ENCODE results near the gene ZNF768.
A peak's percentile ranks its signal among the peaks of the same experiment; 100 is the strongest.
"Not testable (repeated sequence)": the region's sequence is repeated elsewhere in the genome, so short reads cannot be mapped to it uniquely, and the experiment has no call there.

Gene ZNF768

DNA sequence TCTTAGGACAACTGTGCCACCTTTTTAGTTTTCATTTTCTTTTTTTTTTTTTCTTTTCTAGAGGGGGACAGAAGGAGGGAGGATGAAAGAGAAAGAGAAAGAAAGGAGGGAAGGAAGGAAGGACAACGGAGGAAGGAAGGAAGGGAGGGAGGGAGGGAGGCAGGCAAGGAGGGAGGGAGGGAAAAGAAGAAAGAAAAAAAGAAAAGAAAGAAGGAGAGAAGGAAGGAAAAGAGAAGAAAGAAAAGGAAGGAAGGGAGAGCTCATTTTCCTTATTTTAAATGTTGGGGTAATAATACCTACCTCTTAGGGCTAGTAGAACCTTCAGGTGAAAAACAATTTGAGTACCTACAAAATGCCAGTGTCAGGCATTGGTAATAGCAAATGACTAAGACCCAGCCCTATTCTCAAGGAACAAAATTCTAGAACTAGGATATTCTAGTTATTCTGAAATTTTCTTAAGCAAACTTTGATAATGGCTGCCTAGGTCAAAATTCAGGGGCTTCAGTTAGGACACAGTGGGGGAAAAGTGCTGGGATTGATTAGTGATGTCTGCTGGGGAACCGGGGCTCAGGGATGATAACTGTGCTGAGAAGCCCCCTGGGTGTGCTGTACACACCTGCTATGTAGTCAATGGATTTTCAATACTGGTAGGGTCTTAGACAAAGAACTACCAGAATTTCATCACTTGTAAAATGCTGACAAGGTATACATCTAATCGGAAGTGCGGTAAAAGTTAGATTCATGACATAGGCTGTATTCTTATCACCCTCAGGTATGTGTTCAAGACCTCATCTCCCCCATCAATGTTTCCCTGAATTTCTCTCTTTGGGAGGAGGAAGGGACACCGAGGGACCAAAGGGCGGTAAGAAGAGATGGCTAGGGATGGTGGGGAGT lies 22.7 kb downstream of the ZNF768 start:
- DNase-seq: no peak

DNA sequence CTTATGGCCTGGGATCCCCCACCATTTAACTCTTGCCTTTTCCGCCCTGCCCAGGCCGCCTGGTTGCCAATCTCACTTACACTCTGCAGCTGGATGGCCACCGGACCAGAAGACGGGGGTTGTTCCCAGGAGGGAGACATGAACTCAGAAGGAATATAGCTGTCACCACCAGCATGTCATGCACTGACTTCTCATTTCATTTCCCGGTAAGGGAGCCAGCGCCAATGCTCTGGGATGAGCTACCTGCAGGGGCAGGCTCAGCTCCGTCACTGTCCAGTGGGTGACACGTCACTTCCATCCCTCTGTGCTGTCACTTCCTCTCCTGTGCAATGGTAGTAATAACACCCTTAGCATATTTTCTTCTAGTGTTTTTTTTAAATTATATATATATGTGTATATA lies 27.1 kb downstream of the ZNF768 start:
- peak; percentile 32 for DNase-seq

DNA sequence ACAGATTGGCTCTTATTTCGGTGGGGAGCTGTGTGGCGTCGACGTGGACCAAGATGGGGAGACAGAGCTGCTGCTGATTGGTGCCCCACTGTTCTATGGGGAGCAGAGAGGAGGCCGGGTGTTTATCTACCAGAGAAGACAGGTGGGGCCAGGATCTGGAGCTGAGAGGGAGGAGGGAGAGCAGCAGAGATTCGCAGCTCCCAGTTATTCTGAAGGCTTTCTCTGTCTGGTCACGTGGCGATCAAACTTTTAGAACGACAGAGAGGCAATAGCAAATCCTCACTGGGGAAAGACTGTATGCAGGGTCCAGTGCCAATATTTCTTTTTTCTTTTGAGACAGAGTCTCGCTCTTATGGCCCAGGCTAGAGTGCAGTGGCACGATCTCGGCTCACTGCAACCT lies 31.7 kb downstream of the ZNF768 start:
- DNase-seq: no peak

DNA sequence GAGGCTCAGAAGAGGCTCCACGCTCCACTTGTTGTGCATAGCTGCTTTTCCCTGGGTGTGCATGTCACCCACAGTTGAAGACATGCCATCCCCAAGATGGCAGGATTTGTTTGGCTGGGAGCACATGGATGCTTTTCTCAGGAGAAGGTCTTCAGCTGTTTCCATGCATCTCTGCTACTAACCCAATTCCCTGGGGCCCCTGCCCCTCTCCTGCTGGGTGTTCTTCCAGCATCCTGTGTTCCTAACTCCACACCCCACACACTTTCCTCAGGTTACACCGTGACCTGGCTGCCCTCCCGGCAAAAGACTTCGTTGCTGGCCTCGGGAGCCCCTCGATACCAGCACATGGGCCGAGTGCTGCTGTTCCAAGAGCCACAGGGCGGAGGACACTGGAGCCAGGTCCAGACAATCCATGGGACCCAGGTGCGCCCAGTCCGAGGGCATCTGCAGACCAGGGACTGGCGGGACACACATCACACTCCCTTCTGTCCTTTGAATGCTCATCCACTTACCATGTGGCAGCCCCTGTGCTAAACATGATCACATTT lies 32.4 kb downstream of the ZNF768 start:
- DNase-seq: no peak

DNA sequence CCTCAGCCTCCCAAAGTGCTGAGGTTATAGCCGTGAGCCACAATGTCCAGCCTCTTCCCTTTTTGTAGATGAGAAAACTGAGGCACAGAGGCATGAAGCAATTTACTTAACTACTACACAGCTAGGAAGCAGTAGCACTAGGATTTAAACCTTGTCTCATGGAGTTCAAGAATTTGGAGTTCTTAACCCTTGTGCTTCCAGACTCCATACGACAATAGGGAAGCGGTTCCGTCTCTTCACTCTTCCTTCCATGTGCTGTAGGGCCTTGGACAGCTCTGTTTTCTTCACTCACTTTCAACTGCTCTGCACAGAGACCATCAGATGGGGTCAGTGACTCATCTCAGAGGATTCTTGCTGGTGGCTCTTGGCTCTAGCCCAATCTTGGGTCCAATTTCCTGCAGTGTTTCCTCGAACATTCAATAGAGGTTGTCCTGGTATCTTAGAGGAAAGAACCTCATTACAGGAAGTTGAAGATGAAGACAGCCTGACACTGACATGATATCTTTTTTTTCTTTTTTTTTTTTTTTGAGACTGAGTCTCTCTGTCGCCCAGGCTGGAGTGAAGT lies 34.5 kb downstream of the ZNF768 start:
- DNase-seq: no peak

DNA sequence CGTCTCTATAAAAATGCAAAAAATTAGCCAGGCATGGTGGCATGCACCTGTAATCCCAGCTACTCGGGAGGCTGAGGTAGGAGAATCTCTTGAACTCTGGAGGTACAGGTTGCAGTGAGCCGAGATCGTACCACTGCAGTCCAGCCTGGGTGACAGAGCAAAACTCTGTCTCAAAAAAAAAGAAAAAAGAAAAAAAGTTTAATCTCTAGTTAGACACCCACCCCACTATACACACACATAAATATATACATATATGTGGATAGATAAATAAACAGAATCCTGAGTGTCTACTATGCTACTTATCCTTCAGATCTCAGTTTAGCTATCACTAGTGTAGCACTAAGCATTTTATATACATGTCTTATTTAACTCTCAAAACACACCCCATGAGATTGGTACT lies 35.1 kb downstream of the ZNF768 start:
- DNase-seq: no peak

DNA sequence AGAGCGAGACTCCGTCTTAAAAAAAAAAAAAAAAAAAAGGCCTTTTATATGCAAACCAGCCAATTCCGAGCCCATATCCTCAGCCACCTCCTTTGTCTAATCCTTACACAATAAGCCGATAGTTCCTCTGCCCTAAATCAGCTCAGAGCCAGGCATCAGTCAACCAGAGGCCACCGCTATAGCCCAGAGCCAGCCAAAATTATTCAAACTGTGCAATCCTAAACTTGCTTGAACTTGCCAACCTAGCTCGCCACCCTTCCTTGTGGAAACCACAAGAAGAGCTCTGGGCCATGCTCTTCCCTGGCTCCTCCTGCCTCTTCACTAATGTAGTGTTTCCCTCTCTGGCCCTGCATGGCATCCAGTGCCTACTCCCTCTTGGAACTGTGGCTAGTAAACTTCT lies 36.2 kb downstream of the ZNF768 start:
- DNase-seq: no peak

DNA sequence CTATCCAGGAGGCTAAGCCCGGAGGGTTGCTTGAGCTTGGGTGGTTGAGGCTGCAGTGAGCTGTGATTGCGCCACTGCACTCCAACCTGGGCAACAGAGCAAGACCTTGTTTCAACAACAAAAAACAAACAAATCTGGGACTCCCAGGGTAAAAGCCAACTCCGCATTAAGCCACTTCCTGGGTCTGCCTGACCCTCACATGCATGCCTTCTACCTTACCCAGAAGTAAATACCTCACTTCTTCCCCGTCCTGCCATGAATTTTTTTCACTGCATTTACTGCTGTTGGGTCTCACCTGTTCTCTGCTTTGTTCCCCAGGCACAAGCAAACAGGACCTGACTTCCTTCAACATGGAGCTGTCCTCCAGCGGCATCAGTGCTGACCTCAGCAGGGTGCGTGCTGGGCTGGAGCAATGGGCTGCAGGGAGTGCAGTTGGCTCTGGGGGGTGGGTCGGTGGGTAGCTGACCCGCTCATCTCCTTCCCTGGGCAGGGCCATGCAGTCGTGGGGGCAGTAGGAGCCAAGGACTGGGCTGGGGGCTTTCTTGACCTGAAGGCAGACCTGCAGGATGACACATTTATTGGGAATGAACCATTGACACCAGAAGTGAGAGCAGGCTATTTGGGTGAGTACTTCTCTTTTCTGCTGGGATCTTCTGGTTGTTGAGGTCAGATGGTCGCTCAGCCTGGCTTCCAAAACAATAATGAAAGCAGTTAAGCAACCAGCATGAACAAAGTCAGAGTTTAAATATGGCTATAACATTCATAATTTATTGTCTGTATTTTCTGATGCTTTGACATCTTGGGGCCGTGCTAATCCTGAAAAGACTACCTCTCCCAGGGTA lies 37.4 kb downstream of the ZNF768 start:
- no peak for DNase-seq

DNA sequence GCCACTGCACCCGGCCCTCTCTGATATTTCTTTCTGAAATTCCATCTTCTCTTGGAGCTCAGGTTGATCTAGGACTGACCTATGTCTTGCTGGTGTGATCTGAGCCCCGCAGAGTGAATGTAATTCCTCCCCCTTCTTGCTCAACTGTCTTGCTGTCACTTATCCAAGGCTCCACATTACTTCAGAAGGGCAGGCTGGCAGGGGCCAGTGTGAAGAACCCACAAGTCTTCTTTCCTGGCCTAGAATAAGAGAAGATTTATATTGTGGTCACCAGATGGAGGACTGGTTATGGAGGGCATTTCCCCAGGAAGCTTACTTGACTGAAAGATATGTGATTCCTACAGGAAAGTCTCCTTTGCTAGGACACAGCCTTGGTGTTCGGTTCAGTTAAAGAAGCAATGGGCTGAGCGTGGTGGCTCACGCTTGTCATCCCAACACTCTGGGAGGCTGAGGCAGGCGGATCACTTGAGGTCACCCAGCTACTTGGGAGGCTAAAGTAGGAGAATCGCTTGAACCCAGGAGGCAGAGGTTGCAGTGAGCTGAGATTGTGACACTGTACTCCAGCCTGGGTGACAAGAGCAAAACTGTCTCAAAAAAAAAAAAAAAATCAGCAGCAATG lies 40.4 kb downstream of the ZNF768 start:
- DNase-seq: no peak

DNA sequence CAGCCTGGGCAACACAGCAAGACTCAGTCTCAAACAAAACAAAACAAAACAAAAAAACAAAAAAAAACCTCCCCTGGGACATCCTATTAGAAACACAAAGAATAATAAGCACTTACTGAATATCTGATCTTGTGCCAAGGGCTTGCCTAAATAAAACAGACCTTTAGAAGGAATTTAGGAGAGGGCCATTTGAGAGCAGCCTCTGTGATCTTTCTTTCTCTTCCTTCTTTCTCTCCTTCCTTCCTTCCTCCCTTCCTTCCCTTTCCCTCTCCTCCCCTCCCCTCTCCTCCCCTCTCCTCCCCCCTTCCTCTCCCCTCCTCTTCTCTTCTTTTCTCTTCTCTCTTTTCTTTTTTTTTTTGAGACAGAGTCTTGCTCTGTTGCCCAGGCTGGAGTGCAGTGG lies 41.5 kb downstream of the ZNF768 start:
- DNase-seq: no peak

DNA sequence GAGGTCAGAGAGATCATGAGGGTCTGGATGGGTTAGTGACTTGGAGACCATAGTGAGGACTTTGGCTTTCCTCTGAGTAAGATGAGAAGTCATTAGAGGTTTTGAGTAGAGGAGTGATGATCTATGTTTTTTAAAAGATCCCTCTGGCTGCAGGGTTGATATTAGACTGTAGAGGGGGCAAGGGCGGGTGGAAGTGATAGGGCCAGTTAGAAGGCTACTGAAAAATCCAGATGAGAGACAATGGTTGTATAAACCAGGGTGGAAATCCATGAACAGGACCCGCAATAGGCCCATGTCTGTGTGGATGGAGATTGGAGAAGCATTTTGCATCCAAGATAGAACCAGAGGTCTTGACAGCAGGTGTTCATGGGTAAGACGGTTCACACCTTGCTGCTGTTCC lies 44.0 kb downstream of the ZNF768 start:
- no peak for DNase-seq

DNA sequence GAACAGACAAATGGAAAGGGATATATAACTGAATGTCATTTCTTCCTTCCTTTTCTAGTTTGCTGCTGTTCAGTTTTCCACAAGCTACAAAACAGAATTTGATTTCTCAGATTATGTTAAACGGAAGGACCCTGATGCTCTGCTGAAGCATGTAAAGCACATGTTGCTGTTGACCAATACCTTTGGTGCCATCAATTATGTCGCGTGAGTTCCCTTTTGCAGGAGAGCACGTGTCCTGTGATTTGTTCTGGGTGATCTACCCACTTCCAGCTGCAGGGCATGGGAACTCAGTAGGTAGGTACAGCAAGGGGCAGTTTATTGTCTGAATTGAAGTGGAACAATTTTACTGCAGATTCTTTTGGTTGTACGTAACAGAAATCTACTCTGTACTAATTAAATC lies 45.0 kb downstream of the ZNF768 start:
- no peak for DNase-seq

DNA sequence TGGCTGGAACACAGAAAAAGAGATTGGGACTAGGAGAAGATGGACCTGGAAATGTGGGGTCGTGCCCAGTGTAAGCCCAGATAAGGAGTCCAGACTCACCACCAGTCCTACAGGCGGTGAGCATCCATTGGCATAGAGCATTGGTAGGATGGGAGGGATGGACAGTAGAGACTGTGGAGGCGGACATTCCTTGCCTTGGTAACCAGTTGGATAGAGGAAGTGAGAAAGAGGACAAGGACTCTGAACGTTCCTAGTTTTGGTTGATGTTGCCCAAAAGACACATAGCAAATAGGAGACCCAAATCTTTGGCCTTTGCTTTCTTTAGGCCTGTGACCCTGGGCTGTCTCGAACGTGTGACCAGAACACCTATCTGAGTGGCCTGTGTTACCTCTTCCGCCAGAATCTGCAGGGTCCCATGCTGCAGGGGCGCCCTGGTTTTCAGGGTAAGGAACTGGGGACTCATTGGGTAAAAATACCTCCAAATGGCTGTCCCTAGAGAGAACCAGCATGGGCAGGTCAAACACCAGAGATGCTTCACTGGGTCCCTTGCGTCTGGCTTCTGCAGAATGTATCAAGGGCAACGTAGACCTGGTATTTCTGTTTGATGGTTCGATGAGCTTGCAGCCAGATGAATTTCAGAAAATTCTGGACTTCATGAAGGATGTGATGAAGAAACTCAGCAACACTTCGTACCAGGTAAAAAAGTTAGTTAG lies 47.4 kb downstream of the ZNF768 start:
- no peak for DNase-seq

DNA sequence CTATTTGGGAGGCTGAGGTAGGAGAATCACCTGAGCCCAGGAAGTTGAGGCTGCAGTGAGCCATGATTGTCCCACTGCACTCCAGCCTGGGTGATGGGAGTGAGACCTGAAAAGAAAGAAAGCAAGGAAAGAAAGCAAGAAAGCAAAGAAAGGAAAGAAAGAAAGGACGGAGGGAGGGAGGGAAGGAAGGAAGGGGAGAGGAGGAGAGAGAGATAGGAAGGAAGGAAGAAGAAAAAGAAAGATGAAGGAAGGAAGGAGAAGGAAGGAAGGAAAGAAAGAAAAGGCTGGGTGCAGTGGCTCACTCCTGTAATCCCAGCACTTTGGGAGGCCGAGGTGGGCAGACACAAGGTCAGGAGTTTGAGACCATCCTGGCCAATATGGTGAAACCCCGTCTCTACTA lies 48.6 kb downstream of the ZNF768 start:
- DNase-seq: not testable (repeated sequence)

DNA sequence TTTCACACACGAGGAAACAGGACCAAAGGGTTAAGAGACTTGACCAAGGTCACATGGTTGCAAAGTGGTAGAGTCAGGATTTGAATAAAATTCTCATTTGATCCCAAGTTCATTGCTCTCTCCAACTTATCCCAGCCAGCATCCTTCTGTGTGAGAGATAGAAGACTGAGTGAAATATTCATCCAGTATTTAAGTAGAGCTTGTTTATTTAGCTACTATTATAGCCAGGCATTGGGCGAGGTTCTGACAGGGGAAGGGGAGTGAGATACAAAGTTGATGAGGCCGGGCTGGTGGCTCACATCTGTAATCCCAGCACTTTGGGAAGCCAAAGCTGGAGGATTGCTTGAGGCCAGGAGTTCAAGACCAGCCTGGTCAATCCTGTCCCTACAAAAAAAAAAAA lies 49.4 kb downstream of the ZNF768 start:
- no peak for DNase-seq

DNA sequence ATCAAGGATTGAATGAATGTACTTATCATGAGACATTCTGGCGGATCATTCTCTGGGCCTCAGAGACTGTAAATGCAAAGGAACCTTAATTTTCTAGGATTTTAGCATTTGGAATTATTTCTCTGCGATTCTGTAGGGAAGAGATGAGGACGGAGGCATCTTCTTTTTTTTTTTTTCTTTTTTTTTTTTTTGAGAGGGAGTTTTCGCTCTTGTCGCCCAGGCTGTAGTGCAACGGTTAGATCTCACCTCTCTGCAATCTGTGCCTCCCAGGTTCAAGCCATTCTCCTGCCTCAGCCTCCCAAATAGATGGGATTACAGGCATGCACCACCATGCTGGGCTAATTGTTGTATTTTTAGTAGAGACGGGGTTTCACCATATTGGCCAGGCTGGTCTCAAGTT lies 51.7 kb downstream of the ZNF768 start:
- DNase-seq: no peak

DNA sequence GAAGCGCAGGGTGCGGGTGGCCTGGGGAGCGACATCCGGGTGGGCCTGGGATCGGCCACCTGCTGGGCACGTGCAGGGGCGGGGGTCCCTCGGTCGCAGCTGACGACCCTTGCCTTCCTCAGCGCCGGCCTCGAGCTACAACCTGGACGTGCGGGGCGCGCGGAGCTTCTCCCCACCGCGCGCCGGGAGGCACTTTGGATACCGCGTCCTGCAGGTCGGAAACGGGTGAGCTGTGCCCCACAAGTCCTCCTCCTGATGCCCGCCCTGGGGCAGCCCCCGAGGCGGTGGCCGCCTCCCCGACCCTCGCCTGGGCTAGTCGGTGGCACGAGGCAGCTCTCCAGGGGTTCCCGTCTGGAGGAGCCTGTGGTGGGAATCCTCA lies 52.3 kb downstream of the ZNF768 start:
- DNase-seq: no peak
